ENCODE data around the gene TCTA. TPM values are rescaled to one million over a fixed set of nuclear protein-coding genes. Genes with fewer than 3 reads are reported as not detected.

TCTA gene
- total RNA-seq, 1 experiment from 2014 or later: 23.7 TPM

DNA sequence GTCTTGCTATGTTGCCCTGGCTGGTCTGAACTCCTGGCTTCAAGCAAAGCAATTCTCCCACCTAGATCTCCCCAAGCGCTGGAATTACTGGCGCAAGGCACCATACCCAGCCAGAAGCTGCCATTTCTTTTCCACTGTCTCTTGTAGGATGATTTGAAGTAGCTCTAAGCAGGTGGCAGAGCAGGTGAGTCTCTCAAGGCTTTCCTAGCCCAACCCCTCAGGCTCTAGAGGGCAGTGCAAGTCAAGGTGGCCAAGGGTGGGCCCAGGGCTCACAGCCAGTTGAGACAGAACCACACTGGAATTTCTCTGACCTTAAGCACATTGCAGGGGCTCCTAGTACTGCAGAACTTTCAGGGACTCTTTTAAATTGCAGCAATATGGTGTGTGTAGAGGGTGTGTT, 42.2 kb downstream of the TCTA start:
- peak; percentile 89 for ATAC-seq
- no peaks in the 10 kb centered on the region for H3K36me3 ChIP-seq (ENCODE audit: low read depth, low read length)
- no peaks in the 10 kb centered on the region for H3F3A ChIP-seq (ENCODE audit: low read length, unreplicated experiment)
- no peak overlapping the region for H3K4me3 ChIP-seq (ENCODE audit: low read length)
- no TSS peak for BruUV-seq (replicated peaks)
- TF ChIP-seq EZH2phosphoT487 (IDR thresholded peaks at IDR 0.05; ENCODE audit: borderline replicate concordance, low read length) (no peak), EZH2 (IDR thresholded peaks at IDR 0.05; ENCODE audit: low read length, unreplicated experiment) (no peak)
- TF ChIP-seq, protein P1, sequence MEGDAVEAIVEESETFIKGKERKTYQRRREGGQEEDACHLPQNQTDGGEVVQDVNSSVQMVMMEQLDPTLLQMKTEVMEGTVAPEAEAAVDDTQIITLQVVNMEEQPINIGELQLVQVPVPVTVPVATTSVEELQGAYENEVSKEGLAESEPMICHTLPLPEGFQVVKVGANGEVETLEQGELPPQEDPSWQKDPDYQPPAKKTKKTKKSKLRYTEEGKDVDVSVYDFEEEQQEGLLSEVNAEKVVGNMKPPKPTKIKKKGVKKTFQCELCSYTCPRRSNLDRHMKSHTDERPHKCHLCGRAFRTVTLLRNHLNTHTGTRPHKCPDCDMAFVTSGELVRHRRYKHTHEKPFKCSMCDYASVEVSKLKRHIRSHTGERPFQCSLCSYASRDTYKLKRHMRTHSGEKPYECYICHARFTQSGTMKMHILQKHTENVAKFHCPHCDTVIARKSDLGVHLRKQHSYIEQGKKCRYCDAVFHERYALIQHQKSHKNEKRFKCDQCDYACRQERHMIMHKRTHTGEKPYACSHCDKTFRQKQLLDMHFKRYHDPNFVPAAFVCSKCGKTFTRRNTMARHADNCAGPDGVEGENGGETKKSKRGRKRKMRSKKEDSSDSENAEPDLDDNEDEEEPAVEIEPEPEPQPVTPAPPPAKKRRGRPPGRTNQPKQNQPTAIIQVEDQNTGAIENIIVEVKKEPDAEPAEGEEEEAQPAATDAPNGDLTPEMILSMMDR (conservative IDR thresholded peaks at IDR 0.05; ENCODE audit: low read depth, low read length): peak; percentile 65
- H3K27ac ChIP-seq (ENCODE audit: low read length): no peak overlapping the region
- H3K9me3 ChIP-seq (ENCODE audit: low read length): no peaks in the 10 kb centered on the region
- intact Hi-C loops (cut with micrococcal nuclease): loop anchor here (5.0 kb wide), 1 partner anchor 218 kb away; the partner anchor contains the start of gene APEH
- no peaks in the 10 kb centered on the region for H3K79me2 ChIP-seq (ENCODE audit: low read length)
- H3K4me1 ChIP-seq (ENCODE audit: insufficient read depth, low read length): 0 out of 2 replicates have a peak, but pooled peaks cover 4% of the 10 kb centered on the region
- CTCF ChIA-PET: interaction anchor here (0.5 to 1.7 kb wide), 7 partner anchors 15 to 447 kb away, joined by 3 to 13 read pairs (median 3); partner anchors contain the start of genes DAG1 and WDR6
- no peaks in the 10 kb centered on the region for H3K27me3 ChIP-seq (ENCODE audit: low read length)
- no peak overlapping the region for H3K9ac ChIP-seq (ENCODE audit: low read length)
- POLR2A ChIA-PET (ENCODE audit: unreplicated experiment): no interaction called here
- H3K4me2 ChIP-seq (ENCODE audit: low read length): no peak overlapping the region
- no peak overlapping the region for H2AFZ ChIP-seq (ENCODE audit: low read length)
- H4K20me1 ChIP-seq (ENCODE audit: low read length): no peaks in the 10 kb centered on the region
- DNase-seq: peak; percentile 66
- no peaks in the 10 kb centered on the region for H3K9me2 ChIP-seq (replicated peaks; ENCODE audit: low read length)

GRCh38 chr3:49454898-49455681, 42.9 kb downstream of the TCTA start:
- ChIA-PET CTCF (interaction anchor here (1.0 to 1.7 kb wide), 2 partner anchors 40 to 85 kb away, joined by 5 to 9 read pairs; no protein-coding TSS in a partner anchor), POLR2A (ENCODE audit: unreplicated experiment) (no interaction called here)
- intact Hi-C loops (cut with micrococcal nuclease): loop anchor here (5.0 kb wide), 1 partner anchor 217 kb away; the partner anchor contains the start of gene APEH
- ATAC-seq (no peak), DNase-seq (no peak)
- Histone ChIP-seq H3F3A (ENCODE audit: low read length, unreplicated experiment) (no peaks in the 10 kb centered on the region), H3K9me2 (replicated peaks; ENCODE audit: low read length) (no peaks in the 10 kb centered on the region), H3K27ac (ENCODE audit: low read length) (no peak overlapping the region), H3K36me3 (ENCODE audit: low read depth, low read length) (no peaks in the 10 kb centered on the region), H3K27me3 (ENCODE audit: low read length) (no peaks in the 10 kb centered on the region), H4K20me1 (ENCODE audit: low read length) (no peaks in the 10 kb centered on the region), H3K9me3 (ENCODE audit: low read length) (no peaks in the 10 kb centered on the region), H3K4me2 (ENCODE audit: low read length) (no peak overlapping the region), H3K79me2 (ENCODE audit: low read length) (no peaks in the 10 kb centered on the region), H2AFZ (ENCODE audit: low read length) (no peak overlapping the region), H3K4me3 (ENCODE audit: low read length) (no peak overlapping the region), H3K9ac (ENCODE audit: low read length) (no peak overlapping the region), H3K4me1 (ENCODE audit: insufficient read depth, low read length) (0 out of 2 replicates have a peak, but pooled peaks cover 4% of the 10 kb centered on the region)
- TF ChIP-seq, protein P1 (conservative IDR thresholded peaks at IDR 0.05; ENCODE audit: low read depth, low read length): no peak
- TF ChIP-seq EZH2phosphoT487 (IDR thresholded peaks at IDR 0.05; ENCODE audit: borderline replicate concordance, low read length) (no peak), EZH2 (IDR thresholded peaks at IDR 0.05; ENCODE audit: low read length, unreplicated experiment) (no peak)
- BruUV-seq (replicated peaks): no TSS peak

DNA sequence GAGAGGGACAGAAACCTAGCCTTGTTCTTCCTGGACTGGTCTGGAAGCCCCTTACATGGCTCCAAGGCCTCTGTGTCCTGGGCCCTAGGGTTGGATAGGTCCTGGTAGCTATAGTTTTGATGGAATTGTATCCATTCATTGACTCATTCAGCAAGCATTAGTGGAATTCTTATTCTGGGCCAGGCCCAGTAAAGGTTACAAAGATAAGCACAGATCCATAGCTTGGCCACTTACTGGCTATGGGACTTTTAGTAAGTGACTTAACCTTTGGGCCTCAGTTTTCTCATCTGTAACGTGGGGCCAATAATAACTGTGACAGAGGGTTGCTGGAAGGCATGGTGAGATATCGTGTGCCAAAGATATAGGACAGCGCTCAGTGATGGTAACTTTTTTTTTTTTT, 44.2 kb downstream of the TCTA start:
- peaks cover 11% of the 10 kb centered on the region for H3K4me1 ChIP-seq (ENCODE audit: insufficient read depth, low read length)
- H3K36me3 ChIP-seq (ENCODE audit: low read depth, low read length): no peaks in the 10 kb centered on the region
- no peaks in the 10 kb centered on the region for H3K79me2 ChIP-seq (ENCODE audit: low read length)
- no peaks in the 10 kb centered on the region for H3K9me2 ChIP-seq (replicated peaks; ENCODE audit: low read length)
- ATAC-seq: peak; percentile 36
- no peak overlapping the region for H2AFZ ChIP-seq (ENCODE audit: low read length)
- H3K9ac ChIP-seq (ENCODE audit: low read length): no peak overlapping the region
- ChIA-PET POLR2A (ENCODE audit: unreplicated experiment) (no interaction called here), CTCF (interaction anchor here (0.7 kb wide), 1 partner anchor 84 kb away, joined by 3 read pairs; no protein-coding TSS in a partner anchor)
- TF ChIP-seq EZH2 (IDR thresholded peaks at IDR 0.05; ENCODE audit: low read length, unreplicated experiment): no peak
- TF ChIP-seq EZH2phosphoT487 (IDR thresholded peaks at IDR 0.05; ENCODE audit: borderline replicate concordance, low read length): no peak
- TF ChIP-seq, protein P1 (conservative IDR thresholded peaks at IDR 0.05; ENCODE audit: low read depth, low read length): no peak
- no peak overlapping the region for H3K4me3 ChIP-seq (ENCODE audit: low read length)
- no peak overlapping the region for H3K27ac ChIP-seq (ENCODE audit: low read length)
- DNase-seq: peak; percentile 43
- H3K9me3 ChIP-seq (ENCODE audit: low read length): no peaks in the 10 kb centered on the region
- BruUV-seq (replicated peaks): no TSS peak
- no peaks in the 10 kb centered on the region for H3K27me3 ChIP-seq (ENCODE audit: low read length)
- no peaks in the 10 kb centered on the region for H4K20me1 ChIP-seq (ENCODE audit: low read length)
- intact Hi-C loops (cut with micrococcal nuclease): no loop called here
- no peak overlapping the region for H3K4me2 ChIP-seq (ENCODE audit: low read length)
- no peaks in the 10 kb centered on the region for H3F3A ChIP-seq (ENCODE audit: low read length, unreplicated experiment)

Data from PC-3 (cell line).